K562 (cell line): Measurements from ENCODE around the gene GMPR. TPM values are rescaled to one million over a fixed set of nuclear protein-coding genes. Genes with fewer than 3 reads are reported as not detected.

Experiments
- ARHGAP35 ChIP-seq: fragments of 450-650 bp; IDR thresholded peaks from 2 replicates; pipeline ENCODE4 v1.6.1; 2018; ENCODE audit not compliant: partially characterized antibody
- CHAMP1 ChIP-seq: fragments of 450-650 bp; IDR thresholded peaks from 2 replicates; pipeline ENCODE4 v1.6.1; 2016; ENCODE audit warnings: mild to moderate bottlenecking
- CLOCK ChIP-seq: fragments of 250-450 bp; sonication (Bioruptor Pico); IDR thresholded peaks from 2 replicates; pipeline ENCODE4 v1.4.0; 2020; ENCODE audit warnings: mild to moderate bottlenecking, moderate library complexity, borderline replicate concordance
- GABPB2 ChIP-seq: fragments of 250-450 bp; sonication (Bioruptor Pico); conservative IDR thresholded peaks from 2 replicates; pipeline ENCODE4 v1.5.1; 2021; ENCODE audit warnings: mild to moderate bottlenecking
- GTF2B ChIP-seq: IDR thresholded peaks from 2 replicates; pipeline ENCODE4 v1.6.1; 2011; ENCODE audit not compliant: insufficient read length; ENCODE audit errors: extremely low read depth
- MITF ChIP-seq: IDR thresholded peaks from 2 replicates; pipeline ENCODE4 v1.6.1; 2014; ENCODE audit warnings: antibody characterized with exemption
- NKRF ChIP-seq: fragments of 450-650 bp; IDR thresholded peaks from 2 replicates; pipeline ENCODE4 v1.6.1; 2016; ENCODE audit warnings: borderline replicate concordance
- POLR2G ChIP-seq: fragments of 200-400 bp; formaldehyde crosslinking; IDR thresholded peaks from 2 replicates; pipeline ENCODE4 v1.6.1; 2017; ENCODE audit warnings: low read depth, mild to moderate bottlenecking, antibody characterized with exemption, low read length, moderate library complexity
- SMARCB1 ChIP-seq: IDR thresholded peaks from 2 replicates; pipeline ENCODE4 v1.6.1; 2011; ENCODE audit warnings: improper control_type of control experiment, low read depth; ENCODE audit not compliant: insufficient read length
- ZNF143 ChIP-seq: sonication (generic); formaldehyde crosslinking; IDR thresholded peaks from 2 replicates; pipeline ENCODE4 v1.9.0; 2022; ENCODE audit warnings: mild to moderate bottlenecking, missing genetic modification reagents
- ZNF184 ChIP-seq: sonication (generic); formaldehyde crosslinking; IDR thresholded peaks from 2 replicates; pipeline ENCODE4 v1.5.0; 2020; ENCODE audit warnings: missing genetic modification reagents
- ZNF212 ChIP-seq: fragments of 450-650 bp; formaldehyde crosslinking; IDR thresholded peaks from 2 replicates; pipeline ENCODE4 v1.4.0; 2020; ENCODE audit warnings: mild to moderate bottlenecking
- ZNF239 ChIP-seq: fragments of 250-450 bp; sonication (Bioruptor Pico); IDR thresholded peaks from 2 replicates; pipeline ENCODE4 v1.4.0; 2020; ENCODE audit warnings: mild to moderate bottlenecking
- polyA plus RNA-seq, 8 experiments: library from polyadenylated mRNA; depleted of rRNA in 4 of 8; stranded (reverse) in 5 of 8; unstranded in 3 of 8; fragments of >200 nt; fragmentation: Nextera tagmentation in 2 of 8; fragmentation: Illumina TruSeq in 1 of 8; extraction: Ambion mirVana in 2 of 8; extraction: Trizol in 1 of 8; gene quantifications; 2 replicates each; pipeline versions ENCODE4 v1.2.1 to v1.2.3, GENCODE V29; 2011 to 2014; ENCODE audit warnings: inconsistent platforms in 1 of 8, missing spikeins in 1 of 8
- total RNA-seq, 7 experiments: library from RNA; depleted of rRNA in 6 of 7; stranded (reverse); fragments of >200 nt in 6 of 7; fragmentation: Illumina TruSeq in 2 of 7; extraction: Trizol in 2 of 7; gene quantifications; 2 replicates each; pipeline versions ENCODE4 v1.2.1 to v1.2.3, GENCODE V29; 2011 to 2021; ENCODE audit warnings: low replicate concordance in 1 of 7
- TF ChIP-seq, protein P1 (sequence below): sonication (generic); IDR thresholded peaks from 2 replicates; pipeline ENCODE4 v1.6.1; 2016
- TF ChIP-seq, protein P2 (sequence below): fragments of 250-450 bp; sonication (Bioruptor Pico); IDR thresholded peaks from 2 replicates; pipeline ENCODE4 v1.8.0; 2022; ENCODE audit warnings: moderate library complexity, mild to moderate bottlenecking, inconsistent platforms

Gene GMPR
- total and polyA plus RNA-seq, 9 of the 15 experiments (the other 6 are each of a cell fraction or from before 2014, with no cell fraction given), result 34.6 to 83.7 (median 49.8) TPM

DNA sequence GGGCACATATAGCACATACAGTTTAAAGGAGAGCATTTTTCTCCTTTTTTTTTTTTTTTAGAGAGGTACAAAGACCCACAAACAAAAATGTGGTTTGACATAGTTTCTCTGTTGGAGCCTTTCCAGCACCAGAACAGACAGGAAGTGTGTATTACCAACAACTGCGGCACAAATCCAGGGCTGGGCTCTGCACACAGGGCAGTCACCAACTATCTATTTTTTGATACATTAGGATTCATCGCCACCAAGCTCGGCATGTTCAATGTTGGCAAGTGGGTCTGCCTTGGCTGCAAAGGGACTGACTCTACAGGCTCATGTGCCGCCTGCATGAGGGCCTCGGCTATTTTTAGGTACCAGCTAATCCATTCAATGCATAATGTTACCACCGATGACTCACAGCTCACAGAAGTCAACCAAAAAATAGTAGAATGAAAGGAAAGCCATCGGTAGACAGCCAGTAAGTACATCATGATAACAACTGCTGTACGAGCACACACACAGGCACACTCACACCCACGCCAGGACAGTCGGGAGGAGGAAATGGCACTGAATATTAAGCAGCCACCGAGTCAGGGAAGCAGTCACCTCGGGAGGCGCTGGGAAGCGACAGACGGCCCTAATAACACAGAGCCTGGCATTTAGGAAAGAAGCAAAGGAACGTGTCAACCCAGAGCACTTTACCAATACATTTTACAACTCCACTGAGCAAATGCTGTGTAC lies 81.6 kb downstream of the GMPR start (continued):
- TF ChIP-seq ZNF239 (CRISPR knock-in tag), result no peak
- TF ChIP-seq, protein P1, sequence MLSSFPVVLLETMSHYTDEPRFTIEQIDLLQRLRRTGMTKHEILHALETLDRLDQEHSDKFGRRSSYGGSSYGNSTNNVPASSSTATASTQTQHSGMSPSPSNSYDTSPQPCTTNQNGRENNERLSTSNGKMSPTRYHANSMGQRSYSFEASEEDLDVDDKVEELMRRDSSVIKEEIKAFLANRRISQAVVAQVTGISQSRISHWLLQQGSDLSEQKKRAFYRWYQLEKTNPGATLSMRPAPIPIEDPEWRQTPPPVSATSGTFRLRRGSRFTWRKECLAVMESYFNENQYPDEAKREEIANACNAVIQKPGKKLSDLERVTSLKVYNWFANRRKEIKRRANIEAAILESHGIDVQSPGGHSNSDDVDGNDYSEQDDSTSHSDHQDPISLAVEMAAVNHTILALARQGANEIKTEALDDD, result peak; percentile 91
- no peak for TF ChIP-seq GABPB2 (CRISPR knock-in tag)
- TF ChIP-seq CHAMP1, result no peak
- TF ChIP-seq GTF2B, result no peak
- no peak for TF ChIP-seq NKRF
- 0 out of 2 replicates have a peak, but pooled peaks have one; percentile 16 for TF ChIP-seq ZNF212 (CRISPR knock-in tag)
- TF ChIP-seq ZNF184 (CRISPR knock-in tag), result no peak
- no peak for TF ChIP-seq CLOCK
- TF ChIP-seq ARHGAP35, result no peak
- peak; percentile 58; the same call in 1 of the 2 replicates for TF ChIP-seq MITF
- TF ChIP-seq POLR2G, result no peak
- TF ChIP-seq, protein P2, sequence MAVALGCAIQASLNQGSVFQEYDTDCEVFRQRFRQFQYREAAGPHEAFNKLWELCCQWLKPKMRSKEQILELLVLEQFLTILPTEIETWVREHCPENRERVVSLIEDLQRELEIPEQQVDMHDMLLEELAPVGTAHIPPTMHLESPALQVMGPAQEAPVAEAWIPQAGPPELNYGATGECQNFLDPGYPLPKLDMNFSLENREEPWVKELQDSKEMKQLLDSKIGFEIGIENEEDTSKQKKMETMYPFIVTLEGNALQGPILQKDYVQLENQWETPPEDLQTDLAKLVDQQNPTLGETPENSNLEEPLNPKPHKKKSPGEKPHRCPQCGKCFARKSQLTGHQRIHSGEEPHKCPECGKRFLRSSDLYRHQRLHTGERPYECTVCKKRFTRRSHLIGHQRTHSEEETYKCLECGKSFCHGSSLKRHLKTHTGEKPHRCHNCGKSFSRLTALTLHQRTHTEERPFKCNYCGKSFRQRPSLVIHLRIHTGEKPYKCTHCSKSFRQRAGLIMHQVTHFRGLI (CRISPR knock-in tag), result no peak
- no peak for TF ChIP-seq SMARCB1
- TF ChIP-seq ZNF143 (CRISPR knock-in tag), result no peak
